Fibroblast of the aortic adventitia (primary cell): ENCODE data around the gene ATXN1. TPM values are rescaled to one million over a fixed set of nuclear protein-coding genes. Genes with fewer than 3 reads are reported as not detected.

Source experiments
- DNase-seq: peaks from one replicate; pipeline ENCODE4 v3.0.0-alpha.2; 2010; ENCODE audit warnings: low read depth
- H3K4me3 ChIP-seq: 2 replicates; pipeline ENCODE4 v1.5.1; 2011; ENCODE audit warnings: low read depth, mild to moderate bottlenecking, control low read depth, low read length, moderate library complexity
- CTCF ChIP-seq: IDR thresholded peaks from 2 replicates; pipeline ENCODE4 v1.5.1; 2011; ENCODE audit warnings: mild to moderate bottlenecking, low read length, control low read depth, inconsistent platforms; ENCODE audit not compliant: insufficient read depth
- total RNA-seq: library from RNA; depleted of rRNA; stranded (reverse); fragments of >200 nt; gene quantifications from 2 replicates; pipeline ENCODE4 v1.2.3, GENCODE V29; 2012; ENCODE audit warnings: low replicate concordance

Gene ATXN1
- total RNA-seq, 1 donor: 39.3 TPM

DNA sequence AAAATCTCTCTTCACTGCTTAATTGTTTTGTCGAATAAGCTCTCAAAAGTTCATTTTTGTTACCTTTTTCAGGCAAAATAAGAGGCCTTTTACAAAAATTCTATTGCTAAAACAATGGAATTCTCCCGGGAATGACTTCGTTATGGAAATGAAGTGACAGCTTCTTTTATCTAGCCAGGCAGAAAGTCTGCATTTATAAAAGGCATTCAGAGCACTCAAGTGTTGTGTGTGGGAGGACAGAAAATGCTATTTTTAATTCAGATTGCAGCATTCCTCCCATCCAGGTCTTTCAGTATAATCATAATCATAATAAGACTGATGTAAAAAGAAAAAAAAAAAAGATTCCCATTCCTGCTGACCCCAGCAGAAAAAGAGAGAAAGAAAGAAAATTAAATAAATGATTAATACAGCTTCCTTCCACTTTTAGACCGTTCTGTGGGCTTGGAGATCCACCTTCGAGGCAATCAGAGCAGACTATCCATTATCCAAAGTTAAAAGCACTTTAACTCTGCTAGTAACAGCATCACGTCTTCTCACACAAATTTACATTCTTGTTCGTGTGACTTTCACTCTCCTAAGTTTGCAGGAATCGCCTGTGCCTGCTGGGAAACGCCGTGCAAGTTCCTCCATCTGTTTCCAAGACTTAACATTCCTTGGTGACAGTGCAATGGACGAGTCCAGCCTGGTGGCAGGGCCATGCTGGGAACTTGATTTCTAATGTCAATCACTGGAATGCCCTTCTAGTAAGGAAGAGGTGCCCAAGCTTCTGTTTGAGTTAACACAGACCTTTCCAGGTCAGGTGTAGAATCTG lies 264.1 kb downstream of the ATXN1 start:
- TF ChIP-seq CTCF: no peak
- DNase-seq: peak; percentile 58
- no peak overlapping the region for H3K4me3 ChIP-seq

- no peak for TF ChIP-seq CTCF
- no peak for DNase-seq
- no peak overlapping the region for H3K4me3 ChIP-seq
Measured at GRCh38 chr6:16496210-16496609, 265.1 kb downstream of the ATXN1 start.

DNA sequence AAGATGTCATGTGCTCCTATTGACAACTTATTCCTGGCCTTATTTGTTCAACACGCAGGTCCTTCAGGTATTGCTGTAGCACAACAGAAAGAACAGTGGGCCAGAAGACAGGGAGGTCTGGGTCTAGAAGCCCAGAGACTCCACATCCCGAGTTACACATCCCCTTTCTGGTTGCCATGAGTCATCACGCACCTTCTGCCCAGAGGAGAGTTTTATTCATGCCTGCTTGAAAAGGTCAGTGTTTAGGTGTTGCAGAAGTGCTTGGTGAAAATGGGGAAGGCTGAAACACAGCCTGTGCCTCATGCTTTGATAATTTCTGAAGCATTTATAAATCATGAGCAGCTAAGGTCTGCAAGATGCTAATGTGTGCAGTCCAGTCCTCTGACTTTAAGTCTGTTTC lies 266.5 kb downstream of the ATXN1 start:
- no peak for DNase-seq
- TF ChIP-seq CTCF: no peak
- H3K4me3 ChIP-seq: no peak overlapping the region

GRCh38 chr6:16493802-16494201 lies 267.5 kb downstream of the ATXN1 start:
- TF ChIP-seq CTCF: no peak
- no peak overlapping the region for H3K4me3 ChIP-seq
- no peak for DNase-seq

DNA sequence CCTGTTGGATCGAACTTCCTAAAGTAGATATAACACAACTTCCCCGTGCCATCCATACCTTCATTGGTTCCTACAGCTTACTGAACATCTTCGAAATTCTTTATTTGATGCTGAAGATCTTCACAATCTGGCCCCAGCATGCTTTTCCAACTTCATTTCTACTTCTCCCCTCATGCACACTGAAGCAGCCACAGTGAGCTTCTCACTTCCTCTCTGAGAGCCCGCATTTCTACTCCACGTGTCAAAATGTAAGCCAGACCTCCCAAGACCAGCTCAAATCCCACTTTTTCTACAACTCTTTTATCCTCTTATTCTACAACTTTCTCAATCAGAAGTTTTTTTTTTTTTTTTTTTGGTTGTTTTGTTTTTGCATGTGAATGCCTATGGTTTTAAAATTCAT lies 268.1 kb downstream of the ATXN1 start:
- DNase-seq: no peak
- no peak for TF ChIP-seq CTCF
- no peak overlapping the region for H3K4me3 ChIP-seq

DNA sequence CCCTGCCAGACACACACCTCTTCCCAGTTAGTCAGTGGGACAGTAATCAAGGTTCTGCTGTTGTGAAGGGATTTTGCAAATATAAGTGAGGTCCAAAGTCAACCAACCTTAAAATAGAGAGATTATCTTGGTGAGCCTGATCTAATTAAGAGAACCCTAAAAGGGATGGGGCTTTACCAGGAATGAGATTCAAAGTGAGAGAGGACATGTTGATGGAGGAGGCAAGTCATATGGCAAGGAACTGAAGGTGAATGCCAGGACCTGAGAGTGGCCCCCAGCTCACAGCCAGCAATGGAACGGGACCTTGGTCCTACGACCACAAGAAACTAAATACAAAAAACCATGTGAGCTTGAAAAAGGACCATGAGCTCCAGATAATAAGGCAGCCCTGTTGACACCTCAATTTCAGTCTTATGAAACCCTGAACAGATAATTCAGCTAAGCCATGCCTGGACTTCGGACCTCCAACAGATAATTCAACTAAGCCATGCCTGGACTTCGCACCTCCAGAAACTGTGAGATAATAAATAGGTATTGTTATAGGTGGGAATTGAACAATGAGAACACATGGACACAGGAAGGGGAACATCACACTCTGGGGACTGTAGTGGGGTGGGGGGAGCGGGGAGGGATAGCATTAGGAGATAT lies 269.5 kb downstream of the ATXN1 start:
- no peak overlapping the region for H3K4me3 ChIP-seq
- no peak for DNase-seq
- TF ChIP-seq CTCF: no peak
